Kidney epithelial cell (primary cell): ENCODE data around the gene IRAK2. TPM values are rescaled to one million over a fixed set of nuclear protein-coding genes. Genes with fewer than 3 reads are reported as not detected.
A peak's percentile ranks its signal among the peaks of the same experiment; 100 is the strongest.

ENCODE experiments used
- DNase-seq: peaks from one replicate; pipeline ENCODE4 v3.0.0-alpha.2; 2010; ENCODE audit warnings: low read depth
- H3K27me3 ChIP-seq: 2 replicates; pipeline ENCODE4 v1.6.0; 2011; ENCODE audit warnings: low read length; ENCODE audit not compliant: control insufficient read depth, insufficient read depth
- H3K36me3 ChIP-seq: 2 replicates; pipeline ENCODE4 v1.5.1; 2011; ENCODE audit warnings: low read length; ENCODE audit not compliant: control insufficient read depth, insufficient read depth
- H3K4me3 ChIP-seq: 2 replicates; pipeline ENCODE4 v1.5.1; 2011; ENCODE audit warnings: low read depth, mild to moderate bottlenecking, control low read depth, low read length
- total RNA-seq: library from RNA; depleted of rRNA; stranded (reverse); fragments of >200 nt; gene quantifications from 2 replicates; pipeline ENCODE4 v1.2.3, GENCODE V29; 2015
- TF ChIP-seq, protein P1 (sequence below): IDR thresholded peaks from 2 replicates; pipeline ENCODE4 v1.5.1; 2011; ENCODE audit warnings: mild to moderate bottlenecking, moderate library complexity, low read length, control low read depth, inconsistent platforms; ENCODE audit not compliant: insufficient read depth, poor library complexity, severe bottlenecking

IRAK2 gene
- total RNA-seq, 1 donor from 2014 or later = 65.5 TPM

DNA sequence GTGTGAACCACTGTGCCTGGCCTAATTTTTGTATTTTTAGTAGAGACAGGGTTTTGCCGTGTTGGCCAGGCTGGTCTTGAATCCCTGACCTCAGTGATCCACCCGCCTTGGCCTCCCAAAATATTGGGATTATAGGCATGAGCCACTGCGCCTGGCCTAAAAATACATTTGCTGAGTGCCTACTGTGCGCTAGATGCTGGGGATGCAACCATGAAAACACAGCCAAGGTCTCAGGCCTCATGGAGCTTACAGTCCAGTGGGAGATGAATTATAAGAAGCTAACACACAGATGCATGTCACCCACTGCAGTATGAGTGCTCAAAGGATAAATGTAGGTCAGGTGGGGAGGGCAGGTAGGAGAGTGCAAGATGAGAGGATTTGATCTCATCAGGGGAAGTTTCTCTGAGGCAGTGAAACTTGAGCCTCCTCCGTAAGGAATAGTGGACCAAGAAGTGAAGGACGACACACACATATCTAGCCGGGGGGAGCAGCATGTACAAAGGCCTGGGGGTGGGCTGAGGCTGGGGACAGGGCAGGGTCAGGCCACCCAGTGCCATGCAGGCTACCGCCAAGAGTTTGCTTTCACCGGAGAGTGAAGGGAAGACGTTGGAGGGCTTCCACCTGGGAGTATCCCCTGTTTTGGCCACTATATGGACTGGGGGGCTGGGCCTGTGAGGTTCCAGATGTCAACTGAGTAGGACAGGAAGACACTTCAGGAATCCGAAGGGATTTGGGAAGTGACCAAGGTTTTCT, 24.3 kb downstream of the IRAK2 start:
- Histone ChIP-seq H3K36me3 (no peaks in the 10 kb centered on the region), H3K27me3 (no peaks in the 10 kb centered on the region), H3K4me3 (no peak overlapping the region)
- no peak for DNase-seq
- TF ChIP-seq, protein P1, sequence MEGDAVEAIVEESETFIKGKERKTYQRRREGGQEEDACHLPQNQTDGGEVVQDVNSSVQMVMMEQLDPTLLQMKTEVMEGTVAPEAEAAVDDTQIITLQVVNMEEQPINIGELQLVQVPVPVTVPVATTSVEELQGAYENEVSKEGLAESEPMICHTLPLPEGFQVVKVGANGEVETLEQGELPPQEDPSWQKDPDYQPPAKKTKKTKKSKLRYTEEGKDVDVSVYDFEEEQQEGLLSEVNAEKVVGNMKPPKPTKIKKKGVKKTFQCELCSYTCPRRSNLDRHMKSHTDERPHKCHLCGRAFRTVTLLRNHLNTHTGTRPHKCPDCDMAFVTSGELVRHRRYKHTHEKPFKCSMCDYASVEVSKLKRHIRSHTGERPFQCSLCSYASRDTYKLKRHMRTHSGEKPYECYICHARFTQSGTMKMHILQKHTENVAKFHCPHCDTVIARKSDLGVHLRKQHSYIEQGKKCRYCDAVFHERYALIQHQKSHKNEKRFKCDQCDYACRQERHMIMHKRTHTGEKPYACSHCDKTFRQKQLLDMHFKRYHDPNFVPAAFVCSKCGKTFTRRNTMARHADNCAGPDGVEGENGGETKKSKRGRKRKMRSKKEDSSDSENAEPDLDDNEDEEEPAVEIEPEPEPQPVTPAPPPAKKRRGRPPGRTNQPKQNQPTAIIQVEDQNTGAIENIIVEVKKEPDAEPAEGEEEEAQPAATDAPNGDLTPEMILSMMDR = no peak

GRCh38 chr3:10189557-10190354, 25.0 kb downstream of the IRAK2 start:
- Histone ChIP-seq H3K4me3 (no peak overlapping the region), H3K36me3 (no peaks in the 10 kb centered on the region), H3K27me3 (no peaks in the 10 kb centered on the region)
- TF ChIP-seq, protein P1 = no peak
- no peak for DNase-seq

GRCh38 chr3:10192953-10193691, 28.4 kb downstream of the IRAK2 start:
- no peaks in the 10 kb centered on the region for H3K27me3 ChIP-seq
- peak; percentile 99 for DNase-seq
- no peak overlapping the region for H3K4me3 ChIP-seq
- H3K36me3 ChIP-seq = no peaks in the 10 kb centered on the region
- TF ChIP-seq, protein P1 = peak; percentile 86

GRCh38 chr3:10193692-10194327, 29.1 kb downstream of the IRAK2 start:
- no peaks in the 10 kb centered on the region for H3K36me3 ChIP-seq
- H3K27me3 ChIP-seq = no peaks in the 10 kb centered on the region
- TF ChIP-seq, protein P1 = no peak
- DNase-seq = no peak
- no peak overlapping the region for H3K4me3 ChIP-seq

GRCh38 chr3:10194328-10195071, 29.8 kb downstream of the IRAK2 start:
- H3K4me3 ChIP-seq = no peak overlapping the region
- no peak for DNase-seq
- TF ChIP-seq, protein P1 = no peak
- H3K36me3 ChIP-seq = no peaks in the 10 kb centered on the region
- H3K27me3 ChIP-seq = no peaks in the 10 kb centered on the region
